Activated CD4-positive, alpha-beta T cell treated with anti-CD3 and anti-CD28 coated beads, Interleukin-2, amount 50 U/mL, for 4 hours (primary cell): ENCODE data around the gene ADARB2.
"Not testable (repeated sequence)": the region's sequence is repeated elsewhere in the genome, so short reads cannot be mapped to it uniquely, and the experiment has no call there.

Experiments used
- DNase-seq, 2 experiments: peaks; one replicate each; pipeline ENCODE4 v3.0.0-alpha.2; 2020

ADARB2 gene

DNA sequence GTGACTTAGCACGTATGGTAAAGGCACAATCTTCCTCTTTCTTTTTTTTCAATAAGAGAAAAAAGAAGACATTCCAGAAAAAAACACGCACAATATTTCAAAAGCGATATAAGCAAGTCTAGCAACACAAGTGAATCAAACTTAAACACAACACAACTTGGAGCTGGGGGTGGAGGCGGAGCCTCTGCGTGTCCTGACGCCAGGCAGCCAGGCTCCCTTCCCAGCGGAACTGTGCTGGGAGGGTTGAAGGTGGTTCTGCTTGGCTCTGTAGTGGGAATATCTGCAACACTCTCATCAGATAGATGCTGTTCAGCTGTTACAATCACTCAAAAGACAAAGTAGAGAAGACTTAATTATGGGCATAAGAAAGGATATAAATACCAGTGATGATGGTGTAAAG, 469.8 kb downstream of the ADARB2 start:
- no peak for DNase-seq

DNA sequence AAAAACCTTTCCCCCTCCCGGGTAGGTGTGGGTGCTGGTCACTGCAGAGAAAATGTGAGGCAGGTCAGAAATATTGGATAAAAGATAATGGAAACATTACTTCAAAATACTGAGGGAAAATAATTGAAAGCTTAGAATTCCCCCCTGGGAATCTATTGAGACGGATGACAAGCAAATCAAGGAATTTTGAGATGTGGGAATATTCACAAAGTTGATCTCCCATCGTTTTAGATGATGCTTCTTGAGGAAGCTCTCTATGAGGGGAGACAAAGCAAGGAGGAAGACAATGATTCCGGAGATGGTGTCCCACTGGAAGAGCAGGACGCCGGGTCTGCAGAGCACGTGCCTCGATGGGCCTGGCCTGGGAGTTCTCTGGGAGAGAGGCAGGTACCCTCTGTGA, 470.2 kb downstream of the ADARB2 start:
- no peak for DNase-seq

DNA sequence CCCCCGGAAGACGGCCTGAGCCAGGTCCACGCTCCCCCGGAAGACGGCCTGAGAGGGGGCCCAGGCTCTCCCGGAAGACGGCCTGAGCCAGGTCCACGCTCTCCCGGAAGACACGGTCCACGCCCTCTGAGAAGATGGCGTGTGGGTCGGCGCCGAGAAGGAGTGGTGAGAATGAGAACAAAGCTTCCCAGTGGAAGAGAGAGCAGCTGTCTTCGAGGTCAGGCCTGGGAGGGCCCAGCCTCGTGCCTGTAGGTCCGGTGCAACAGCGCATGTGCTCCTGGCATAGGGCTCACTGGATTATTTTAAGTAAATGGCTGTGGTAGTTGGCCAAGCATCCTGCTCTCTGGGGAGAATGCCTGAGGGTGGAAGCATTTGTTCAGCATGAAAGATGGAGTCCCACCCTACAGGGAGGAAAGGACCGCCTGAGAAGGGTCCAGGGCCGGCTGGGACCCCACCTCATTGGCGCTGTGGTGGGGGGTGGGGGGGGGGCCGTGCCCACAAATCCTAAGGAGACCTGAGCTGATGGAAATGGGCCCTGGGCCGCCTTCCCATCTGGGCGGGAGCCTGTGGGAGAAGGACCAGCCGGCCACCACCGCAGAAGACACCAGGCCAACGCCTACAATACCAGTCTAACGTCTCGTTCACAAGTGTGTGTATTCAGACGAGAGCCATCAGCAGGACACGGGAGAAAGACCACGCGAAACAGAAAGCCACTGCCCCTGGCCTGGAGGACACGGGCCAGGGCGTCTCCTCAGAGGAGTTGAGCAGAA, 471.1 kb downstream of the ADARB2 start:
- DNase-seq = no peak

GRCh38 chr10:1264001-1264400, 473.3 kb downstream of the ADARB2 start:
- DNase-seq = no peak

- no peak for DNase-seq
These were observed 480.1 kb downstream of the ADARB2 start for GRCh38 chr10:1257274-1257673.

DNA sequence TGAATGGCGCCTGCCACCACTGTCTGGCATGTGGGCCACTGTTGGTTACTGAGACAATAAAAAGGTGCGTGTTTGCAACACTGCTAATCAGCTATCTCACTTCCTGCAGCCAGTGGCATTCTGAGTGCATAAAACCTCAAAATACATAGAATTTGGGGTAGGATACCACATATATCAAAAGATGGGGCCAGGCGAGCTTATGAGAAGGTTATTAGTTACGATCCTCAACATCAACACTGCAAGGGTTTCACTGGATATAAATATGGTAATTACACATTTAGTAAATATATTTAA, 480.9 kb downstream of the ADARB2 start:
- DNase-seq = no peak

- DNase-seq = no peak
These were observed 481.5 kb downstream of the ADARB2 start for GRCh38 chr10:1255600-1256431.

- DNase-seq = no peak
These were observed 482.2 kb downstream of the ADARB2 start for GRCh38 chr10:1255118-1255517.

- no peak for DNase-seq
These were observed 483.6 kb downstream of the ADARB2 start for GRCh38 chr10:1253523-1254353.

DNA sequence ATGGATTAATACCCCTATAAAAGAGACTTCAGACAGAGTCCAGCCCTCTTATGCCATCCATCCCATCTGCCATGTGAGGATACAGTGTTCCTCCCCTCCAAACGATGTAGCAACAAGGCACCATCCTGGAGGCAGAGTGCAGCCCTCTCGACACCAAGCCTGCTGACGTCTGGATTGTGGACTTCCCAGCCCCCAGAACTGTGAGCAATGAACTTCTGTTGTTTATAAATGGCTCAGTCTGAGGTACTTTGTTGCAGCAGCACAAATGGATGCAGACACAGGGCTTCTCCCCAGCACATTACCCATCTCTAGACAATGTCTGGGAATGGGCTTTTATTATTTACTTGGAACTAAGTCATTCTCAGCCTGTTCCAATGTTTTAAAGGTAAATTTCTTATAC, 485.6 kb downstream of the ADARB2 start:
- DNase-seq = no peak

DNA sequence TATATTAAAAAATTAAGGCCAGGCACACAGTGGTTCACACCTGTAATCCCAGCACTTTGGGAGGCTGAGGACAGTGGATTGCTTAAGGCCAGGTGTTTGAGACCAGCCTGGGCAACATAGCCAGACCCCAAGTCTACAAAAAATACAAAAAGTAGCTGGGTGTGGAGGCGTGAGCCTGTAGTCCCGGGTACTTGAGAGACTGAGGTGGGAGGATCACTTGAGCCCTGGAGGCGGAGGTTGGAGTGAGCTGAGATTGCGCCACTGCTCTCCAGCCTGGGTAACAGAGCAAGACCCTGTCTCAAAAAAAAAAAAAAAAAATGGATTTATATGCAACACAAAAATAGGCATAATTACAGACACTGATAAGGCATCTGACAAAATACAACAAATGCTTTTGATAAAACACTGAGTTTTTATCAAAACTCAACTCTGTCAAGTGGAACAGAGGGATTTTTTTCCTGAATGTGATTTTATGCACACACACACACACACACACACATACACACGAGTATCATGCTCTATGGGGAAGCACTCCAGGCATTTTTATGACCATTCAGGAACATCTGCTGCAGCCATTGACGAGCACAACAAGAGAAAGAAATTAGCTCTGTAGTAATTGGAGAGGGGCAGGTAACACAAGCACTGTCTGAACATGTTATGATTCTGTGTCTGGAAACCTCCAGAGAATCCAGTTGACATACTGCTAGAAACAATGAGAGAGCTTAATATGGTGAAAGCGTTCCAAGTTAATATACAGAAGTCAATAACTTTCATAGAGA, 488.0 kb downstream of the ADARB2 start:
- no peak for DNase-seq

GRCh38 chr10:1248262-1248630, 489.1 kb downstream of the ADARB2 start:
- DNase-seq = not testable (repeated sequence)

DNA sequence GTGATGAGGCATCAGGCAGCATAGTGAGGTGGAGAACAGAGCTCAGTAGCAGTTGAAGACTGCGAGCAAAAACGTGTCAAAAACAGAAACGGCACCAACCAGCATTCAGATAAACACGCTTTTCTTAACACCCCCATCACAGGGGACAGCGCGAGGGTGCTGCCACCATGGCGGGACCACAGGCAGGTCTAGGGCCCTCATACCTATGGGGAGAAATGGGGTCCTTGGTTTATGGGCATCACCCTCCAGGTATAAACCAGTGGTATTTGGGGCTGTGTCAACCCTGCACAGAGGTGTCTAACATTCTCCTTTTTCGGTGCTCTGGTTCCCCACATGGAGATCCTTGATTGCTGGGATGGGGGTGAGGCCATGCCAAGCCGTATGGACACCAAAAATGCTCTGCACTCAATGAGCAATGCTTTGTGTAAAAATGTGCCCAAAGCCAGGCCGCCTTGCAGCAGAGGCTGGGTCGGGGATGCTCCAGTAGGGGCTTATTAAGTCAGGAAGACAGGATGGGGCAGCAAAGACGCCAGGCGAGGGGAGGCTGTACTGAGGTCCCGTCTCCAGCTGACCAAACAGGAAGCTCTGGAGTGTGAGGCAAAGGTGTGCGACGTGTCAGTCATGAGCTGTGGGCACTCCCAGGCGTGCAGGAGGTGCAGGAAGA, 489.6 kb downstream of the ADARB2 start:
- DNase-seq = no peak

DNA sequence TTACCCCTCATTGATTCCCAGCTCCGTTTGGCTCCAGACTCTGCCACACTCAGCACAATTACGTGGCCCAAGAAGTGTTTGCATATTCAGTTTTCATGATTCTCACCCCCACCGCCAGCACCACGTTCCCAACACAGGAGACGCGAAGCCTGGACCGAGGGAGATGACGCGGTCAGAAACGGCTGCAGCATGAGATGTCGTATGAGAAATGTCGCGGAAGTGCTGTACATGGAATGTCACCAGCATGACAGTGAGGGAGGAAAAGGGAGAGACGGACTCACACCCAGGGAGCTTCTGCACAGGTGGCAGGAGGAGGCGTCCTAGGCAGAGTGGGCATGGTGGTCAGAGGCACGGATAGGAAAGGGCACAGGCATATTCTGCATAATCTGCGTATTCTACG, 492.8 kb downstream of the ADARB2 start:
- DNase-seq = no peak

- no peak for DNase-seq
These were observed 493.7 kb downstream of the ADARB2 start for GRCh38 chr10:1243486-1244234.

DNA sequence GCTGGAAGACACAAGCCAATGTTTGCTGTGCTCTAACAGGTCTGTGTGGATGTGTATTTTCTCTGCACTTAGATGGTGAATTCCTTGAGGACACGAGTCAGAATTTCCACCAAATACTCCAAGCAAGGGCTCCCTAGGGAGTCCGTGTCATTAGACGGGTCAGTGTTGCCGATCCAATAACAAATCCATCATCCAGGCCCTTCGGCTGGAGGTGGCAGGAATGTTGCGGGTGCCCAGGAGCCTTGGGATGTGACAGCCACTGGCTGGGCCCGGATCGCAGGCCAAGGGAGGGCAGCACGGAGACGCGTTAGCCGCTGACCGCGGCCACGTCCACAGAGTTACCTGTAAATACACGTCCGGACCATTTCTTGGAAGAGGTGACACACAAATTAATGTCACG, 494.4 kb downstream of the ADARB2 start:
- DNase-seq = no peak

- DNase-seq = no peak
These were observed 495.1 kb downstream of the ADARB2 start for GRCh38 chr10:1241973-1242935.

GRCh38 chr10:1241322-1241890, 495.9 kb downstream of the ADARB2 start:
- DNase-seq = no peak

GRCh38 chr10:1240341-1240775, 497.0 kb downstream of the ADARB2 start:
- DNase-seq = no peak

DNA sequence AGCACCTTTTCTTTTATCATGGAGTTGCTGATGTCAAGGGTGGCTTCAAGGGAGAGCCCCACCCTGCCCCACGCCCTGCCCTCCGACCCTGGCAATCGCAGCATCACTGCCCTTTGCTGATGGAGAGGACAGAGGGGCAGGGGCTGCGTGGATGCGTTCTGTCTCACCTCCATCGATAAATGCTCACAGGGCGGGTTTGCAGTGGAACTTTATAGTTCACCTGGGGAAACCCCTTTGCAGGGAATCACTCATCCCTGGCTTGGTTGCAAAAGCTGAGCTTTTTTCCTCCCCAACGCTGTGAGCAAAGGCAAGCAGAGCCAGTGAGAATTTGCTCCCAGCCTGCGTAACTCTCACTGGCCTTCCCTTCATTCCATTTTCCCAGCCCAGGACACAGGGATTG, 504.3 kb downstream of the ADARB2 start:
- DNase-seq = no peak
